ENCODE measurements around the gene CLDN19.
"Not testable (repeated sequence)": the region's sequence is repeated elsewhere in the genome, so short reads cannot be mapped to it uniquely, and the experiment has no call there.

The CLDN19 gene

GRCh38 chr1:42761567-42761966 lies 21.5 kb upstream of the CLDN19 start:
- DNase-seq (ENCODE audit: low read depth in 2 of 2): no peak

GRCh38 chr1:42759114-42759513 lies 19.1 kb upstream of the CLDN19 start:
- no peak for DNase-seq (ENCODE audit: low read depth in 2 of 2)

- no peak for DNase-seq (ENCODE audit: low read depth in 2 of 2)
These were observed 18.6 kb upstream of the CLDN19 start for GRCh38 chr1:42758641-42759040.

DNA sequence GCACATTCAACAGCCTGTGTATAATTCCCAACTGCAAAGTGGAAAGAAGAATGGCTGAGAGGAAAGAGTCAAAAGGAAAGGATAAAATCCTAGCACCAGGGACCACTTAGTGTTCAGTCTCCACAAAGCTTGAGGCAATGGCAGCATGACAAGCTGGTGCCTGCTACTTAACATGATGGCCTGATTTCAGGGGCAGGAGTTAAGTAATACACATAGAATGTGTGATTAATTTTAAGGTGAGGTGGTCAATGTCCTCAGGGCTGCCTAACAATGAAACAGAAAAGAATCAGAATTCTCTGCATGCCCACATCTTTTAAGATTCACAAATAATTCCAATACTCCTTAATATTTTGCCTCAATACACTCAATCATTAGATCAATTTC lies 17.8 kb upstream of the CLDN19 start:
- no peak for DNase-seq (ENCODE audit: low read depth in 2 of 2)

DNA sequence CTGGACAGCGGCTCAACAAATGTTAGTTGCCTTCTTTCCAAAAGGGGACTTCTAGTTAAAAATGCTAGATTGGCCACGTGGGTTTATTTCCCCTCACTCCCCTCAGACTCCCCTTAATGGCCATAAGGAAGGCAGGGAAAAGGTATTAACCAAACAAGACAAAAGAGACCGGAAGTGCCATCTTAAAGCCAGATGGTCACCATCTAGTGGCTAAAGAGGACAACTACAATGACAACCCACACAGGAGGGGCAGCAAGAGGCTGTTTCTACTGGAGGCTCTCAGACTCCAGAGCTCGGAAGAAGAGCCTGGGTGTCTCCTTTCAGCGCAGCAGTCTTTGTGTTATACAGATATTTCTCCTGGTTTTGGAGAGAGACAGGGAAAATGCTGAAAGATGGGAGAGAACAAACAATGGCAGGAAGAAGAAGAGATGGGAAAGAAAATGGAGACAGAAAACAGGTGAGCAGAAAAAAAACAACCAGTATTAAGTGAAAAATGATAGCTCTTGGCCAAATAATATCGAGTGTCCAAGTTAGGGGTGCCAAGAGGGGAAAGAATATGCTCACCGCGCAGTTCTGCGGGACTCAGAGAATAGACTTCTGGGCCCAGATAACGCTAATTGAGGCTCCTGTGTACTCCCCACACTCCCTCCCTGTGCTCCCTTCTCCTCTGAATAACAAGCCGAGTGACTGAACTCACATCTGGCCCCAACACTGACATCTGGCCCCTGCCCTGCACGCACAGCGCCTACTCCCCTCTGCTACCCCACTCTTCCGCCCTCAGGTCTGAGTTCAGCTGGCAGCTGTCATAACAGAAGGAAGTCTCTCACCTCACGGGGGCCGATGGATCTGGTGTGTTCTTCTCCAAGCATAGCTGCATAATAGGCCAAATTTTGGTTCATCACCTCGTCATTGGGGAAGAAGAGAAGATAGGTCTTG lies 17.2 kb upstream of the CLDN19 start:
- no peak for DNase-seq (ENCODE audit: low read depth in 2 of 2)

DNA sequence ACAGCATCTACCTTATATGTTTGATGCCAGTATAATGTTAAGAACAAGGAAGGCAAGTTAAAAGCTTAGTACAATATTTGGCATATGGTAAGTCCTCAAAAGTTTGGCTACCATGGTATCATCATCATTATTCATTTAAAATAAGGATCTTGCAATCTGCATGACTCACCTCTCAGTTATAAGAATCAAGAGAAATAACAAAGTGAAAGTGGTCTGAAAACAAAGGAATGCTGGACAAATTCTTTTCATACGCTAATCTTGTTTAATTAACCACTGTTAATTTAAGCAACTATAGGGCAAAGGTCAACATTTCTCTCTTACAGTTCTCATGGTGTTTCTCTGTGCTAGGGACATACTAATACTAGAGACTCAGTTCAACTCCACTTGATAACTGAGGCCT lies 13.0 kb upstream of the CLDN19 start:
- no peak for DNase-seq (ENCODE audit: low read depth in 2 of 2)

DNA sequence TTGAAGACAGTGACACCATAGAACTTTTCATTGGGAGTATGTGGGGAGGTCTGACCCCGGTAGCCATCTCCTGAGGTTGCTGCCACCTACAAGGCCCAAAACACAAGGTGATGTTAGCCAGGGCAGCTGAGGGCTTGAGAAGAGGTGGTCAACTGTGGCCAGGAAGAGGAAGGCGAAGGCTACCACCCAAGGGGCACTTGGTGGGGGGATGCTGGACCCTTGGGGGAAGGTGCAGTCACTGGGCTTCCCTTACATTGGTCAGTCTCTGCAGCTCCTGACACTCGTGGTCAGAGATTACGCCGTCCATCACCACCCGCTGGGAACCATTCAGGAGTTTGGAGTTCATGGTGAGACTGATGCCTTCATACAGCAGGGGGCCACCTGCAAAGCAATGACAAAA lies 12.2 kb upstream of the CLDN19 start:
- DNase-seq (ENCODE audit: low read depth in 2 of 2): no peak

DNA sequence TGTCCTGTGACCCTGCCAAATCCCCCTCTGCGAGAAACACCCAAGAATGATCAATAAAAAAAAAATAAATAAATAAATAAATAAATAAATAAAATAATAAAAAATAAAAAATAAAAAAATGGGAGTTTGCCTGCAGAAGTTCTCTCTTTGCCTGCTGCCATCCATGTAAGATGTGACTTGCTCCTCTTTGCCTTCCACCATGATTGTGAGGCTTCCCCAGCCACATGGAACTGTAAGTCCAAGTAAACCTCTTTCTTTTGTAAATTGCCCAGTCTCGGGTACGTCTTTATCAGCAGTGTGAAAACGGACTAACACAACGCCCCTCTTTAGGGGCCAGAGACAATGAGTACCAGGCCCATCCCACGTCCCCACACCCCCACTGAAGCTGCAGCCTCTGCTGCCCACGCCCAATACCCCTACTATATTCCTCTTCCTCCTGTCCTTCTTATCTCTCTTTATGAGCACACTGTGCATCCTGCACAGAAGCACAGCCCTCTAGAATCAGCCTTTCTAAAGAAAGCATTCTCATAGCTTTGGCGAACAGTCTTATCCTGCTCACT lies 11.6 kb upstream of the CLDN19 start:
- not testable (repeated sequence) for DNase-seq (ENCODE audit: low read depth in 2 of 2)

DNA sequence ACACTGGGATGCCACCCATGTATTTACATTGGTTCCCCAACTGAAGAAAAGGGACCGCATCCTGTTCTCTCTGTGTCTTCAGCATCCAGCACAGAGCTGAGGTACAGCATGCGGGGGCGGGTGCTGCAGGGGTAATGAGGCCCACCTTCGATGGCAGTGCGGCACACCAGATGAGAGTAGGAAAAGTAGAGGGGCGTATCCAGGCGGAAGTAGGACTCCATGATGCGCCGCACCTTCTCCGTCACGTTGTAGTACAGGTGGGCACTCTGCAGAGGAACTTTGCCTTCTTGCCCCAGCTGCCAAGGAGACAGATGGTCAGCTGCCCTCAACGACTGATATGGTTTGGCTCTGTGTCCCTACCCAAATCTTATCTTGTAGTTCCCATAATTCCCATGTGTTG lies 10.0 kb upstream of the CLDN19 start:
- DNase-seq (ENCODE audit: low read depth in 2 of 2): no peak

DNA sequence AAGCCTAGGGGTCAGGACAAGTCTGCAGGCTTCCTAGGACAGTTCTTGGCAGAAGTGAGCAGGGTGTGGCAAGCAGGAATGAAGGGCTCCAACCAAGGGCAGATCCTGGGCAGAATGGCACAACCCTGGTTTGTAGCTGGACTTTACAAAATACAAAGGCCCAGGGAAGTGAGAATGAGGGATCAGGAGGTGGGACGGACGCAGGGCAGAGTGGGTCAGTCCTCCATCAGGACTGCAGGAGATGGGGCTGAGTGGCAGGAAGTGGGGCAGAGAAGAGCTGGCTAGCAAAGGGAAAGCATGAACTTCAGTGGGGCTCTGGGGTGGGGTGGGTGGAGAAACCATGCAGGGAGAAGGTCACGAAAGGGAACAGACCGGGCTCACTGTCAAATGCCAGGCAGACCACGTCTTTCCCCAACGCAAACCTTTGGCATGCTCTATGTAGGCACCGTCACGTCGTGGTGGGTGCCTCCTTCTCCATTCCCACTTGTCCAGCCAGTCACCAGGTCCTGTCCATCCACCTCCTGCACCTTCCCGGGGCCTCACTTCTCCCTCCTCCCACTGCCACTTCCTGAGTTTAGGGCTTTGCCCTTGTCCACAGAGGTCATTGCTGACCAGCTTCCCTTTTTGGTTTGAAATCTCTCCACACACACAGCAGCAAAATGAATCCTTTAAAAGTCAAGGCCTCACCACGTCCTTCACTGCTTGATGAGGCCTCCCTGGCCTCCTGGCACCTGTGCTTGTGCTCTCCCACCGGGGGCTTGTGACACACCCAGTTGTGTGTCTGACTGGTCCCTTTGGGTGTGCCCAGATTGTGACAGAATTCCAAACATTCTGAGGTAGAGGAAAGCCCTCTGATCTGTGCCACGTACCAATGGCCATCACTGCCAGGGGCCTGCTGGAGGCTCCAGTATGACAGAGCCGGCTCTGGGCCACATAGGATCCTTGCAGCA lies 8.7 kb upstream of the CLDN19 start:
- no peak for DNase-seq (ENCODE audit: low read depth in 2 of 2)

- no peak for DNase-seq (ENCODE audit: low read depth in 2 of 2)
These were observed 8.0 kb upstream of the CLDN19 start for GRCh38 chr1:42748021-42748420.

DNA sequence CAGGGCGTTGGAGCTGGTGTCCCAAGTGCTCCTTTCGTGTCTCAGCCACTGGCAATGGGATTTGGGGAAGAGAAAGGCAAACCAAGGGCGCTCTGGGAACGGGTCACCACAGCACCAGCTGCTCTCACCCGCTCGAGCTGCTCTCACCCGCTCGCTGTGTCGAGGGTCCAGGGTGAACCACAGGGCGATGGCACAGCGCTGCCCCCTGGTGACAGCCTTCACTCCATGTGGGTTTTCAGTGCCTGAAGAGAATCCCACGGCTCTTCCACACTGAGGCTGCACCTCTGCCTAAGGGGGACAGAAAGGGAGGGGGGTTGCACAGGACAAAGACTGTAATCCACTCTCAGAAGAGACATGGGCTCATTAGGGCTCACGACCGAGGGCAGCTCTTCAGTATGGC lies 7.1 kb upstream of the CLDN19 start:
- peak in 1 of 2 donors; percentile 35 for DNase-seq (ENCODE audit: low read depth in 2 of 2)

DNA sequence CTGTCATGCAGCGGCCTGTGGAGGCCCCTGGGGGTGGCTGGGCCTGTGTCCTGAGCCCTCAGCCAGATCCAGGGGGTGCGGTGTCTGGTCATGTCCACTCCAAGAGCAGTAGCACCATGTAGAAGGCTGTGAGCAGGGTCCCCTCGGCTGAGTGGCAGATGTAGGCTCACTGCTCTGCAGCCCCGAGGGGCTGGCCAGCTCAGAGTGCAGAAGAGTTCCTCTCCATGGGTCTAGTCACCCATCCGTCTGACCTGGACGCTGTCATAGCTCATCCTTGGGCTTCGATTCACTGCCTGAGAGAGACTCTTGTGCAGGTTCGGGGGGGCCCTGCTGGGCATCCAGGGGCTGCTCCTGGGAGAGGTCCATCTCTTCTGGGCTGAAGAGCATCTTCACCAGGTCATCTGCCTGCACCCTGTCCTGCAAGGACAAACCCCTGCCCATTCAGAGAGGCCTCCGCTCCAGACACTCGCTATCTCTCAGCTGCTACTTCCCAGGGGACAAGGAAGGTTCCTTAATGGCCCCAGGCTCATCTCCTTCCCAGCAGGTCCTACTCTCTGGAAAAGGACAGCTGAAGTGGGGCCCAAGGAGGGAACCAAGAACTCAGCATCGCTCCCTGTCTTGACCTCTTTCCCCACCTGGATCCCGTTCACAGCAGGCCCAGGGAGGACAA lies 6.5 kb upstream of the CLDN19 start:
- DNase-seq (ENCODE audit: low read depth in 2 of 2): no peak

DNA sequence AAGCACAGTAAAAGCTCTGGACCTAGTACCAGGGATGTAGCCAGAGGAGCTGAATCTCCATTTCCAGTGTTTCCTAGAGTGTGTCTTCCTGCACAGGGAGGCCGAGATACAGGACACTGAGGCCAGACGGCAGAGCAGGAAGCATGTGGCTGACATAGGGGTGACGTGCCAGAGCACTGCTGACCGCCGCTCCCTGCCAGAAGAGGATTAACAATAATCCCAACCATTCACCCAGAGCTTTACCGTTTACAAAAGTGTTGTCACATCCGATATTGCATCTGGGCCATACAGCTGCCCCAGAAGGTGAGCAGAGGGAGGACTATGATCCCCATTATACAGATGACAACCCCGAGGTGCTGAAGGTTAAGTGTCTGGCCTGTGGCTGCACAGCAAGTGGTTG lies 5.8 kb upstream of the CLDN19 start:
- DNase-seq (ENCODE audit: low read depth in 2 of 2): no peak

DNA sequence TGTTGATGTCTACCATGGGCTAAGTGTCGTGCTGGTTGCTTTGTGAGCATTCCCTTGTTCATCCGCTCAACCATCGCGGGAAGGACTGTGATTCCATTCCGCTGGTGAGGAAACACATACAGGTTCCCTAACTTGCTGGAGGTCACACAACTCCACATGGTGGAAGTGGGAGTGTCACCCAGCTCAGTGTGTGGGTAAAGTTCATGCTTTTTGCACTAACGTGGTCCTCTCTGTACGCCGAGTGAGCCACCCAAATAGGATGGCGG lies 4.0 kb upstream of the CLDN19 start:
- DNase-seq (ENCODE audit: low read depth in 2 of 2): no peak

DNA sequence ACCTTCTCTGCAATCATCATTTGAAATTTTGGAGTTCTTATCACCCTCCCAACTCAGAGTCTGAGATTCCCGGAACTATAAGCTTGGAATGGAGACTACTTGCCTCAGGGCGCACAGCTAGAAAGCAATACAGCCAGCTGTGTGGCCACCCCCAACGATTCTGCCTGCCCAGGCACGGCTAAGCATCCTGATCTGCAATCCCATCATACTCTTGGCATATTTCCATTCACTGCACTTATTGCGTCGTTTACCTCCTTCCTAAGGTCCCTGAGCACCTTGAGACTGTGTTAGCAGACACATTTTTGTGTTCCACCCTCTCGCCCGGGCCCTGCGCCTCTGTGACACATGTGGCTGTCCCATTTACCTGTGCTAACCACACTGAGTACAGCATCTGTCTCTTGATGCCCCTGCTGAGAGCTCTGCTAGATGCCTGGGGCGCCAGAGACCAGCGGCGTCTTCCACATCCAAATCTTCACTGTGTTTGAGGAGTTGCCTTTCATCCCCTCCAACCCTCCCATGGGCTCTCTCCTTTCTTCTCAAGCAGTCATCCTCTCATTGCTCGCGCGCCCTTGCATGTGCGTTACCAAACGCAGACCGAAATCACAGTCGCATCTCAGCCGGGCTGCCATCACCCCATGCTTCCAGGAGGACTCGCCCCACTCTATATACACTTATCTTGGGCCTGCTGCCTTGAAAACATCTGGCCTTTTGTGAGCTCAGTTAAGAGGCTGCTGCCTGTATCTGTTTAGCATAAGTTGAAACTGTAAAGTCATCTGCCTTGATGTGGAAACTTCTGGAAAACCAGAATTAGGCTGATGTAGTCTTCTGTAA lies 3.5 kb upstream of the CLDN19 start:
- DNase-seq (ENCODE audit: low read depth in 2 of 2): no peak

GRCh38 chr1:42742617-42743316 lies 2.7 kb upstream of the CLDN19 start:
- no peak for DNase-seq (ENCODE audit: low read depth in 2 of 2)

DNA sequence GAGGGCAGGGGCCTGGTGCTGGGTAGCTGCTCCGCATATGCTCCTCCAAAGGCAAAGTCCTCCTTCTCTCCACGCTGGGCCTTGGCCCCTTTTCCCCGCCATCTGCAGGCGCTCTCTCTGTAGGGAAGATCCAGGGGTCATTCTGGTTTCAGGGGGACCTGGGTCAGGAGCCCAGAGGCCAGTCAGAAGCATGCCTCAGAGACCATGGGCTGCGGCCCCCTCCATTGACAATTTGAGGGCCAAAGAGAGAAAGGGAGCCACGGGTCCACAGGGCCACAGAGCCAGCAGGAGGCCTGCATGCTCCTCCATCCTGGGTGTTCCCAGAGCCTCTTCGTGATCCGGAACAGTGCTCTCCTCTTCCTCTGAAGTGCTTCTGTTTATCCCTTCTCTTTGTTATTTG lies 2.1 kb upstream of the CLDN19 start:
- no peak for DNase-seq (ENCODE audit: low read depth in 2 of 2)

- DNase-seq (ENCODE audit: low read depth in 2 of 2): no peak
These were observed 1.7 kb upstream of the CLDN19 start for GRCh38 chr1:42741706-42742105.

DNA sequence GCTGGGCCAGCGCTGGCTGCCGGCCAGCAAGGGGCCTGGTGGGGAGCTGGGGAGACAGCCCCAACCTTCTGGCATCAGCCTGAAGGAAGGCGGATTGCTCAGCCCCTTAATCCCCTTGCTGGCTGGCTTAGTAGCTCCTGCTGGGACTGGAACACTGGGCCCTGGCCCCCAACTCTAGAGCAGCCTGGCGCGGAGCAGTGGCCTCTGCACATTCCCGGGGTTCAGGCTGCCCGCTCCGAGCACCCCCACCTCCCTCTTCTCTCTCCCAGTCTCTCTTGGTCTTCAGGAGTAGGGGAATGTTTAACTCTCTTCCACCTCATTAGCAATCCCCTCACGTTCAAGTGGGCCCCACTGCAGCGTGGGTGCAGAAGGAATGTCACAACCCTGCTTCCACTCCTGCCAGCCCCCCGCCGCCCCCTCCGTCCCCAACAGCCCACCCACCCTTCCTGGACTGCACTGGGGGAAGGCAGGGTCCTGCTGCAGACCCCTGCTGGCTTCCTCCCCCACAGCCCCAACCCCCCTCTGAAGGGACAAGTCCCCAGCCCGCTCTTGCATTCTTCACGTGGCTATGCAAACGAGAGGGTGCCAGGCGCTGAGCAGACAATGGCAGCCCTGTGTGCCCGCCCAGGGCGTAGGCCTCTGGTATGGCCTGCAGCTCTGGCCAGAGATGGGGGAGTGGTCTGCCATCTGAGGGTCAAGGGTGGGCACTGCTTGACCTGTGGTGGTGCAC lies 980 bp upstream of the CLDN19 start:
- no peak for DNase-seq (ENCODE audit: low read depth in 2 of 2)

Data from stimulated activated CD4-positive, alpha-beta T cell treated with anti-CD3 and anti-CD28 coated beads, Interleukin-4, amount 100 ng/mL, for 48 hours (primary cell).